ENCODE measurements around the gene KMT5B. TPM values are rescaled to one million over a fixed set of nuclear protein-coding genes. Genes with fewer than 3 reads are reported as not detected.

The KMT5B gene
- total RNA-seq, 1 experiment from 2014 or later = 21.2 TPM

GRCh38 chr11:68216171-68216938 is 3.3 kb upstream of the KMT5B start:
- DNase-seq (ENCODE audit: extremely low read depth, low read depth) = no peak

GRCh38 chr11:68215524-68216170 is 2.6 kb upstream of the KMT5B start:
- no peak for DNase-seq (ENCODE audit: extremely low read depth, low read depth)

DNA sequence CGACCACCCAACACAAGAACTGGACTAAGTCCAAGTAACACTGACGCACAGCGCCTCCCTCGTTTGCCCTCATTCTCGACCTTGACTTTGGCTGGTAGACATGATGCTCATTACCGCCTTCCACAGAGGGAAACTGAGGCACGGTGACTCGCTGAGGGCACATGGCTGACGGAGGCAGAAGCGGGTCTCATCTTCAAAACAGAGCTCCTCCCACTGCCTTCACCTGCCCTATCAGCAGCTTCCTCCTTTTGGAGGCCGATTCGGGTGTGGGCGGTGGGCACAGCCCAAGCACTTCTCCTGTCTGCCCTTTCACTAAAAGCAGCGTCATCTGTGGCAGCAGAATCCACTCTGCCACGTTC is 2.0 kb upstream of the KMT5B start:
- DNase-seq (ENCODE audit: extremely low read depth, low read depth) = no peak

DNA sequence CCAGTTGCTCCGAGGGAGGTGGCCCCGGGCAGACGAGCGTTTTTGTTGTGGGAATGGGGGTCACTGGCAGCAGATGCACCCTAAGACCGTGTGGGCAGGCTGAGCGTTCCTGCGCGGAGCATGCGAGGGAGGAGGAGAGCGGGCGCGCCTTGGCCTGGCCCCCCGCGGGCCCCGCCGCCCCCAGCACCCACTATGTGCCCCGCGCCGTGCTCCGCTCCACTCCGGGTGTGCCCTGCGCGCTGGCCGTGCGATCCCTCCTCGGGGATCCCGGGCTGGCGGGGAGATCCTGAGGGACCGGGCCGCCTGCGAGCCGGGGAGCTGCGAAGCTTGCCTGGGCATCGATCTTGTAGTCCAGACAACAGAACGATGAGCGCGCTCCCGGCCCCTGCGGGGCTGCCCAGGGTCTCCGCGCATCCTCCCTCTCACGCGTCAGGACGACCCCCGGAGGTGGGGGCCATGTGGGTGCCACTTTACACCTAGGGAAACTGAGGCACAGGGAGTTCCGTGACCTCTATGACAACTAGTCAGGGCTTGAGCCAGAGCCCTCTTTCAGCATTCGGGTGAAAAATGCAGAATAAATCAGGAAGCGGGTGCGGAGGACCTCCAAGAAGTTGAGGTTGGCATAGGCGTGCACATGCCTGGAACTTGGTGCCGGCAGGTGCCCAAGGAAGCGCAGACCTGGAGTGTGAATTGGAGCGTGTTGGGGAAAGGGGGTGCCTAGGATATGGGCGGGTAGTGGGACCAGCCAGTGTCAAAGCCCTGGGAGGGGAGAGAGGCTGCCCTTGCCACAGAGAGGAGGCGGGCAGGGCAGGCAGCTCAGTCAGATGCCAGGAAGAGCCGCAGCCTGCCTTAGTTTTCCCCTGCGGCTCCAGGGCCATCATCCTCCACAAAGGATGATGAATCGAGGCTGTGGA is 1.3 kb upstream of the KMT5B start:
- DNase-seq (ENCODE audit: extremely low read depth, low read depth) = no peak

- DNase-seq (ENCODE audit: extremely low read depth, low read depth) = peak; percentile 67
Measured at GRCh38 chr11:68213555-68214172, 568 bp upstream of the KMT5B start.

- DNase-seq (ENCODE audit: extremely low read depth, low read depth) = peak; percentile 41
Measured at GRCh38 chr11:68212421-68213134, 518 bp downstream of the KMT5B start.

GRCh38 chr11:68211546-68211945 is 1.6 kb downstream of the KMT5B start:
- DNase-seq (ENCODE audit: extremely low read depth, low read depth) = no peak

DNA sequence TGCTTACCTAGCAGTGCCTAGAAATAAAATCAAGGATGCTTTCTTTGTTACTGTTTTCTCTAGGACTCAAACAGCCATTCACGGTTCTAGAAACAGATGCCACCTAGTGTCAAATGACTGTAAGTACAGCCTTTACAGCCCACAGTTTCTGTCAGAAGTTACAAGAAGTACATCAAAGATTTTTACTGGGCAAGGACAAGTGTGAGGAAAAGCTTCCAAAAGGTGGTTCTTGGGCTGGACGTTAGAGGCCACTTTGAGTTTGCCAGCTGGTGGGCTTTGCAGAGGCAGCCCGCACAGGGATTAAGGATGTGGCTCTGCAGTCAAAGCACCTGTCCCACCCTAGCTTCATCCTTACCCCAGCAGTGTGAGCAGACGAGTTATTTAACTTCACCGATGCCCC is 6.9 kb downstream of the KMT5B start:
- peak; percentile 57 for DNase-seq (ENCODE audit: extremely low read depth, low read depth)

DNA sequence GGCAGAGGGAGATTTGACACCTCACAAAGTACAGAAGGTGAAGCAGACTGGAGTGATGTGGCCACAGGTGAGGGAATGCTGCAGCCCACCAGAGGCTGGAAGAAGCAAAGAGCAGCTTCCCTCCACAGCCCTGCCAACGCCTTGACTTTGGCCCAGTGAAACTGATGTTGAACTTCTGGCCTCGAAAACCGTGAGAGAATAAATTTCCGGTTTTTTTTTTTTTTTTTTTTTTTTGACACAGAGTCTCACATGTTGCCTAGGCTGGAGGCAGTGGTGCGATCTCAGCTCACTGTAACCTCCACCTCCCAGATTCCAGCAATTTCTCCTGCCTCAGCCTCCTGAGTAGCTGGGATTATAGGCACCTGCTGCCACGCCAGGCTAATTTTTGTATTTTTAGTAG is 8.7 kb downstream of the KMT5B start:
- DNase-seq (ENCODE audit: extremely low read depth, low read depth) = no peak

GRCh38 chr11:68202165-68202564 is 10.9 kb downstream of the KMT5B start:
- DNase-seq (ENCODE audit: extremely low read depth, low read depth) = no peak

DNA sequence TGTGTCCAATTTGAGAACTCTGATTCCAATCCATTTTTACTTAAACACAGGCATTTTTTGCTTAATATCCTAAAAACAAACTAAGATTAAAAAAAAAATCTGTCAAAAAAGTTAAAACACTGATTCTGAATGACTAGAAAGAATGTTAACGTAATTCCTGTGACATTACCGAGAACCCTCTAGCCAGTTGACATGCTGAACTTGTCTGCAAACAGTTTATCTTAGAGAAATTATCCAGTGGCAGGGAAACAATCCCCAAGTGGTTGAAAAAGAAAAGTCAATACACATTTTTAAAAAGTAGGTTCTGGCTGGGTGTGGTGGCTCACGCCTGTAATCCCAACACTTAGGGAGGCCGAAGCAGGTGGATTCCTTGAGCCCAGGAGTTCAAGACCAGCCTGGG is 11.6 kb downstream of the KMT5B start:
- no peak for DNase-seq (ENCODE audit: extremely low read depth, low read depth)

GRCh38 chr11:68200639-68201038 is 12.5 kb downstream of the KMT5B start:
- DNase-seq (ENCODE audit: extremely low read depth, low read depth) = no peak

DNA sequence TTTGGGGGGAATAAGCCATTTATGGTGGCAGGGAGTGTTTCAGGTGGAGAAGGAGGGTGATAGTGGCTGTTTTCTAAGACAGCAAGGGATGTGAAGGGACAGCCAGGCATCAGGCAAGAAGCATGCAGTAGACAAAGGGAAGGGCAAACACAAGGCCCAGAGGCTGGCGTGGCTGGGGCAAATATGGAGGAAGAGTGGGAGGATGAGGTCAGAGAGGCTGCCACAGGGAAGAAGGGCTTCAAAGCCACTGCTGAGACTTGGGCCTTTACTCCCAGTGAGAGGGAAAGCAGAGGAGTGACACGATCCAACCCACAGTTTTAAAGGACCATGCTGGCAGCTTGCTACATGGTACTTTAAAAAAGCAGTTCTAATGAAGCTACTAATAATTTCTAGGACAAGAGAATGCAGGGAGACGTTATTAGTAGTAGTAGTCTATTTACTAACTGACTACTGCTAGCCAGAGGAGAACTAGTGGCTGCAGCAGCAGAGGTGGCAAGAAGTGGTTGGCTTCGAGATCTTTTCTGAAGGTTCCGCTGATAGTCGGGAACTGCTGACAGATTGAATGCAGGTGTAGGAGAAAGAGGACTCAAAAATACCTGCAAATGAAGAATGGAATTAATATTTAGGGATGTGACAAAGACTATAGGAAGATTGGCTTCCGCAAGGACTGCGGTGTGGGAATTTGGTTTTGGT is 13.7 kb downstream of the KMT5B start:
- no peak for DNase-seq (ENCODE audit: extremely low read depth, low read depth)

GRCh38 chr11:68196219-68196618 is 16.9 kb downstream of the KMT5B start:
- no peak for DNase-seq (ENCODE audit: extremely low read depth, low read depth)

GRCh38 chr11:68194675-68195294 is 18.3 kb downstream of the KMT5B start:
- DNase-seq (ENCODE audit: extremely low read depth, low read depth) = no peak

DNA sequence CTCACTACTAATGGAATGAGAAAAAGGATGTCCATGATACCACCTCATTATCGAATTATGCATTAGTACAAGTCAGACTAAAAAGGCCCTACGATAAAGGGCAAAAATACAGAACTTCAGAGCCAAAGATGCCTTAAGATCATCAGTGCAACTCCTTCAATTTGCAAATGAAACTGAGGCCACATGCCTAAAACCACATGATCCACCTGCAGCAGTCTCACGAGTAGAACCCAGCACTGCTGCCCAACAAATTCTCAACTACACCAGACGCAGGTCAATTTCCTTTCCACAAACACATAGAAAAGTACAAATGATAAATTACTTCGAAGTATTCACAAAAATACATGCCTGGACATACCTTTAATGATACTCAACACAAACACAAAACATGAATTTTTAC is 20.1 kb downstream of the KMT5B start:
- no peak for DNase-seq (ENCODE audit: extremely low read depth, low read depth)

GRCh38 chr11:68191661-68192579 is 21.2 kb downstream of the KMT5B start:
- no peak for DNase-seq (ENCODE audit: extremely low read depth, low read depth)

DNA sequence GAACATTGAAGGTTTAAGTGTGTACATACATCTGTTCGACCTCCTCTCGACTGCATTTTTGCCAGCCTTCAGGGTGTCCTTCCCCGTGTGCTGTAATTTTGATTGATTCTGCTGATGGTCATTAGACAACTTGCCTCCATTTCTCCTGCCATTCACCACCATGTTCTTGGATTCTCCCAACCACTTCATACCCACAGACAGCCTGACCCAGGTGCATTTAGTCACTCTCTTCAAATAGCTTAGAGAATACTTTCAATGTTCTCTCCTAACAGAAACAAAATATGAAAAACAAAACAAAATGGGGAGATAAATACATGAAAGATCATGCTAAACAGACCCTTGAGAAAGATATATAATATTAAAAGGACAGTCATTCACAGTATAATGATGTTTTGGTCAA is 23.2 kb downstream of the KMT5B start:
- DNase-seq (ENCODE audit: extremely low read depth, low read depth) = no peak

Data from NCI-H460 (cell line).